Measurements from ENCODE around the gene TMEM134.

DNA sequence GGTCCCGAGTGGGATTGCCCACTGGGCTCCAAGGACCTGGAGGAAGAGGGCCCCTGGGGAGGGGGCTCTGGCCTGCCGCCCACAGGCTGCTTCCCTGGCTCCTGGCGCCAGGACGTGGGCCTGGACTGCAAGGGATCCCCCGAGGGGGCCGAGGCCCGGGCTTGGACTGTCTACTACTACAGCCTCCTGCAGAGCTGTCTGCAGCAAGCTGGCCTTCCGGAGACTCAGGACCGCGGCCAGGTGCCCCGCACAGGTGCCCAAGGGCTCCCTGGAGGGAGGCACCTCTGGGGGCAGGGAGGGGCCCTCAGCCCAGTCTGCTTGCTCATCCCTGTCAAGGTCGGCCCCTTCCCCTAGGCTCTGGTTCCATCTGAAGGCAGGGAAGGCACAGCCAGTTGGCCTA, 51.6 kb downstream of the TMEM134 start:
- TF ChIP-seq, protein P1, sequence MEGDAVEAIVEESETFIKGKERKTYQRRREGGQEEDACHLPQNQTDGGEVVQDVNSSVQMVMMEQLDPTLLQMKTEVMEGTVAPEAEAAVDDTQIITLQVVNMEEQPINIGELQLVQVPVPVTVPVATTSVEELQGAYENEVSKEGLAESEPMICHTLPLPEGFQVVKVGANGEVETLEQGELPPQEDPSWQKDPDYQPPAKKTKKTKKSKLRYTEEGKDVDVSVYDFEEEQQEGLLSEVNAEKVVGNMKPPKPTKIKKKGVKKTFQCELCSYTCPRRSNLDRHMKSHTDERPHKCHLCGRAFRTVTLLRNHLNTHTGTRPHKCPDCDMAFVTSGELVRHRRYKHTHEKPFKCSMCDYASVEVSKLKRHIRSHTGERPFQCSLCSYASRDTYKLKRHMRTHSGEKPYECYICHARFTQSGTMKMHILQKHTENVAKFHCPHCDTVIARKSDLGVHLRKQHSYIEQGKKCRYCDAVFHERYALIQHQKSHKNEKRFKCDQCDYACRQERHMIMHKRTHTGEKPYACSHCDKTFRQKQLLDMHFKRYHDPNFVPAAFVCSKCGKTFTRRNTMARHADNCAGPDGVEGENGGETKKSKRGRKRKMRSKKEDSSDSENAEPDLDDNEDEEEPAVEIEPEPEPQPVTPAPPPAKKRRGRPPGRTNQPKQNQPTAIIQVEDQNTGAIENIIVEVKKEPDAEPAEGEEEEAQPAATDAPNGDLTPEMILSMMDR (conservative IDR thresholded peaks at IDR 0.05; ENCODE audit: low read depth, low read length): no peak
- TF ChIP-seq EZH2 (IDR thresholded peaks at IDR 0.05; ENCODE audit: borderline replicate concordance, low read depth, low read length, poor library complexity, severe bottlenecking): no peak

Data from A673 (cell line).